Fibroblast of the conjunctiva (primary cell): ENCODE measurements around the gene AP3B2.
"Not testable (repeated sequence)": the region's sequence is repeated elsewhere in the genome, so short reads cannot be mapped to it uniquely, and the experiment has no call there.

Experiments used
- DNase-seq: peaks from one replicate; pipeline ENCODE4 v3.0.0-alpha.2; 2010; ENCODE audit warnings: low read depth

The AP3B2 gene, protein sequence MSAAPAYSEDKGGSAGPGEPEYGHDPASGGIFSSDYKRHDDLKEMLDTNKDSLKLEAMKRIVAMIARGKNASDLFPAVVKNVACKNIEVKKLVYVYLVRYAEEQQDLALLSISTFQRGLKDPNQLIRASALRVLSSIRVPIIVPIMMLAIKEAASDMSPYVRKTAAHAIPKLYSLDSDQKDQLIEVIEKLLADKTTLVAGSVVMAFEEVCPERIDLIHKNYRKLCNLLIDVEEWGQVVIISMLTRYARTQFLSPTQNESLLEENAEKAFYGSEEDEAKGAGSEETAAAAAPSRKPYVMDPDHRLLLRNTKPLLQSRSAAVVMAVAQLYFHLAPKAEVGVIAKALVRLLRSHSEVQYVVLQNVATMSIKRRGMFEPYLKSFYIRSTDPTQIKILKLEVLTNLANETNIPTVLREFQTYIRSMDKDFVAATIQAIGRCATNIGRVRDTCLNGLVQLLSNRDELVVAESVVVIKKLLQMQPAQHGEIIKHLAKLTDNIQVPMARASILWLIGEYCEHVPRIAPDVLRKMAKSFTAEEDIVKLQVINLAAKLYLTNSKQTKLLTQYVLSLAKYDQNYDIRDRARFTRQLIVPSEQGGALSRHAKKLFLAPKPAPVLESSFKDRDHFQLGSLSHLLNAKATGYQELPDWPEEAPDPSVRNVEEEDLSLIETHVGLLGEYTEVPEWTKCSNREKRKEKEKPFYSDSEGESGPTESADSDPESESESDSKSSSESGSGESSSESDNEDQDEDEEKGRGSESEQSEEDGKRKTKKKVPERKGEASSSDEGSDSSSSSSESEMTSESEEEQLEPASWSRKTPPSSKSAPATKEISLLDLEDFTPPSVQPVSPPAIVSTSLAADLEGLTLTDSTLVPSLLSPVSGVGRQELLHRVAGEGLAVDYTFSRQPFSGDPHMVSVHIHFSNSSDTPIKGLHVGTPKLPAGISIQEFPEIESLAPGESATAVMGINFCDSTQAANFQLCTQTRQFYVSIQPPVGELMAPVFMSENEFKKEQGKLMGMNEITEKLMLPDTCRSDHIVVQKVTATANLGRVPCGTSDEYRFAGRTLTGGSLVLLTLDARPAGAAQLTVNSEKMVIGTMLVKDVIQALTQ

DNA sequence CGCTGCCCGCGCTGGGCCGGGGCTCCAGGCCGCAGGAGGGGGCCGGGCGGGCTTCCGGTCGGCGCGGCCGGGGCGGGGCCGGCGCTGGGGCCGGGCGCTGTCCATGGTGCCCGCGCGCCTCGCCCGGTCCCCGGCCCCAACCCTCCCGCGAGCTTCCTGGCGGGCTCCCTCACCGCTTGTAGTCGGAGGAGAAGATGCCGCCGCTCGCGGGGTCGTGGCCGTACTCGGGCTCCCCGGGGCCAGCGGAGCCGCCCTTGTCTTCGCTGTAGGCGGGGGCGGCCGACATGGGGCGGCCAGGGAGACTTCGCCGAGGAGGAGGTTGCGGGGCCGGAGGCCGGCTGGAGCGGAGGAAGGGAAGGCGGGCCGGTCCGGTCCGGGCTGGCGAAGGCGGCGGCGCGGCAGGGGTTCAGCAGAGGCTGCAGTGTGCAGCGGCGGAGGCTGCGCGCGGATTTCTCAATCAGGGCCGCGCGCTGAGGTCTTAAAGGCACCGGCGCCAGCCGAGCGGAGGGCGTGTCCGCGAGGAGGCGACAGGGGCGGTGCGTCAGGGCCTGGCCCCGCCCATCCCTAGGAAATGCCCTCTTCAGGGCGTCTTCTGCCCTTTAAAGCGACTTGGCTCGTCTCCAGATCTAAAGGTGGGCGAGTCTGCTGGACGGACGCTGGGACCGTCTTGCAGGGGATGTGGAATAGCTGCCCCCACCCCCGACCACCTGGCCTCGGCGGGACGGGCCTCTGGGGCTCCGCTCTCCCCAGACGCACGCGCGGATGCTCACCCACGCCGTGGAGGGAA, at the start of gene AP3B2:
Gene AP3B2, minus strand, starts transcription at position 455 of the 787 bp plus-strand sequence. Its CDS starts 169 bp downstream, at position 286.
- peak; percentile 43 for DNase-seq

DNA sequence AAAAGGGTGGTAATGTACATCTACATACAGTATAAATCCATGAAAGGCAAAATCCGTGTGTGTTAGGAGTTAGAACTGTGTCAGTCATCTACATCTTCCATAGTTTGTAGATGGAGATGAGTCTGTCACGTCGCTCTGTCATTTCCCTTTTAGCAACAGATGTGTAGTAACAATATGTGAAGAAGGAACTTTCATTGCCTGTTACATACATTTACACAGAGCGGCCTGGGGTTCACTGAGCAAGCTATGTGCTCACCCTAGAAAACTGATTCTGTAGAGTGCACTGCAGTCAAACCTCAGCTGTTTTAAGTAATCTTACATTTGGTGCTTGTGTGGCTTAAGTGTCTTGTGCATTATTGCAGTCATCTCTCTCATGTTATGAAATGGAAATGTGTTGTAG, 41.6 kb upstream of the AP3B2 start:
- DNase-seq = no peak

DNA sequence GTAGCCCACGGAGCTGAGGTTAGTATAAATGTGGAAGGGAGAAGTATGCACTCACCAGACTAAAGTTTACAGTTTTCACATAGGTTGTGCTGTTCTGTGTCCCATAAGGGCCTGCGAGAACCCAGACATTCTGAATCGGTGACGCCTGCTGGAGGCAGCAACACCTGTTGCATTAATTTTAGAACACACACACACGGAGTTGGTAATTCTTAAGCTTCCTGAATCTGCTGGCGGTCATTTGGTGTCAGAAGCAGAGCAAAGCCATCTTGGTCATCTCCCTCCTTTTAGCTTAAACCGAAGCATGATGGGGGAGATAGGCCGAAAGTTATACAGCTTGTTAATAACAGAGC, 41.1 kb upstream of the AP3B2 start:
- no peak for DNase-seq

DNA sequence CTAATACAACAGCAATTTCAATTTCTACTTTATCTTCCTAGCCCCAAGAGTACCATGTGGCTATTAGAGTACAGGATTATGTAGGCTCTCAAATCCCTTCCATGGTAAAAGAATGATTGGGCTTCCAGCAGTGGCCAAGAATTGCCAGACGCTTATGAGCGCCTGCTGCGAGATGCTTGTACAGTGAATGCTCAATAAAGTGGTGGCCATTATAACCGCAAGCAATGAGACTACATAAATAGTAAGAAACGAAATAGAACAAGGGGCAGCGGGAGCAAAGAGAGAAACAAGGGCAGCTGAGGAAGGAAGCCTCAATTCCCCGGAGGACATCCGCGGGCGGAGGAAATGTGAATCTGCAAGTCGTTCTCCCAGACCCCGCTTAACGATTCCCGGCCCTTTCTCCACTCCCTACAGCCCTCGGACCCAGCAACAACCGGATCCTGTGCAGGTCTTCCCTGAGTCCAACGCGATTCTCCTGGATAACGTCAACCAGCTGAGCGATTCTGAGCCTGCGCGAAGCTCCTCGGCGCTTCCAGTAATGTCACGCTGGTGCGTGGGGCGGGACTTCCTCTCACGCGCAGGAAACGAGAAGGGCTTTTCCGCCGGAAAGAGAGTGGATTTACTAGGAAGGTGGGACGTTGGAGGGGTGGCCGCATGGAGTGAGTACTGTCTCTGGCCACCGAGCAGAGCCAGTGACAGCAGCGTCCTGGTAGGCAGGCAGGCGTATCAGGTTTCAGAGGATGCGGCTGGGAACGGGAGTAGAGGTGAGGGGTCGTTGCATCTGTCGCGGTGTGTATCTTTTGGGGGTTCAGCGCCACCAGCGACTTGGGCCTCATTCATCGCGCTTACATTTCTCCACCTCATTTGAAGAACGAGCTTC, 40.5 kb upstream of the AP3B2 start:
- peak; percentile 90 for DNase-seq

DNA sequence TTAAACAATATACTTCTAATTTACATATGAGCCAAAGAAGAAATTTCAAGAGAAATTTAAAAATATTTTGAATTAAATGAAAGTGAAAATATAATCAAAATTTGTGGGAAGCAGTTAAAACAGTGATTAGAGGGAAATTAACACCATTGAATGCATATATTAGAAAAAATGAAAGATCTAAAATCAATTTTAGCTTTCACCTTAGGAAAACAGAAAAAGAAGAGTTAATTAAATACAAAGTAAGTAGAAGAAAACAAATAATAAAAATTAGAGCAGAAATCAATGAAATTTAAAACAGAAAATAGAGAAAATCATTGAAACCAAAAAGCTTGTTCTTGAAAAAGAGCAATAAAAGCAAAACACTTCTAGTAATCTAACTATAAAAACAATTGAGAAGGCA, 38.6 kb upstream of the AP3B2 start:
- DNase-seq = no peak

DNA sequence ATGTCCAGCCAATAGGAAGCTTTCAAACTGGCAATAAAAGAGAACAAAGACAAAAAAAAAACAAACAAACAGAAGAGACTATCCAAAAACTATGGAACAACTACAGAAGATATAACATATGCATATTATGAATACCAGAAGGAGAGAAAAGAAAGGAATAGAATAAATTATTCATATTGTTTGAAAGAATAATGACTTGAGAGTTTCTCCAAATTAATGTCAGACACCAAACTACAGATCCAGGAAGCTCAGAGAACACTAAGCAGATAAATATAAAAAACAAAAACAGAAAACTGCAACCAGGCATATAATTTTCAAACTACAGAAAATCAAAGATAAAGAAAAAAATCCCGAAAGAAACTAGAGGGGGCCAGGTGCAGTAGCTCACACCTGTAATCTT, 34.1 kb upstream of the AP3B2 start:
- DNase-seq = no peak

DNA sequence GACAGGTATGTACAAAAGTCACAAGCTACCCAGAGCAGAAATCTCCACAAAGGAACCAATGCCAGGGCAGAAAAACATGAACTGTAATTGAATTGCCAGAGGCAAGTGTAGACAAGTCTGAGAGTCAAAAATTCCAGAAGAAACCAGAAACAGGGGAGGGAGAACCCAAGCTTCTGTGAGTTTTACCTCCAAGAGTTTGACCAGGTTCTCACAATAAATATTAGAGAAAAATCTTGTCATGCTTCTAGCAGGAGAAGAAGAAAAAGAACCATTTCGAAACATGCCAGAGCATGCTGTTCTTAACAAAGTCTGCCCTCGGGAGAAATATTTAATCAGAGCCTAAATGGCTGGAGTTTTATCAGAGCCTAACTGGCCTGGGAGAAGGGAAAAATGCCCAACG, 32.5 kb upstream of the AP3B2 start:
- DNase-seq = no peak

DNA sequence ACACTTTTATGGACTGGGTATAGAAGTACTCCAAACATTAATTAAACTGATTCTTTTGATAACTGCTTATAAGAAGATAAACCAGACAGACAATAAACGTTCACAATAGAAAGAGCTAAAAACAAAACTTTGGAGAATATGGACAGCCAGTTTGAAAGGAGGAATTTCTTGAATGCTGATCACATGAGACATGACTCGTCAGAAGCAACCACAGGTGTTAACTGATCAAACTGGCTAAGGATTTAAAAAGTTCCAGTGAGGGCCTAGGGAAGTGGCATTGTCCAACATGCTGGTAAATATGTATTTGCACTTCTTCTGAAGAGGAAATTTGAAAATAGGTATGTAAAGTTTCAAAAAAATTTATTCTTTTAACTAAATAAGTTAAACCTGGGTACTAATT, 29.4 kb upstream of the AP3B2 start:
- no peak for DNase-seq

DNA sequence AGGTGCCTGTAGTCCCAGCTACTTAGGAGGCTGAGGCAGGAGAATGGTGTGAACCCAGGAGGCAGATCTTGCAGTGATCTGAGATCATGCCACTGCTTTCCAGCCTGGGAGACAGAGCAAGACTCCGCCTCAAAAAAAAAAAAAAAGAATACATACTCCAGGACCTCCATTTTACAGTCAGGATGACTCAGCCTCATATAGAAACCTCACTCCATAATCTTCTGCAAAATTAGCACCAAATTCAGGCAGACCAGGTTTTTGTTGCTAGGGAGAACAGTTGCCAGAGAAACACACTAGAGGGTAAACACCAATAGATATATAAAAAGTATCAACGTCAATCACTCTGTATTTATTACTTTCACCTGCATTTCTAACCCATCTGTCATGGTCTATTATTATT, 28.3 kb upstream of the AP3B2 start:
- no peak for DNase-seq

DNA sequence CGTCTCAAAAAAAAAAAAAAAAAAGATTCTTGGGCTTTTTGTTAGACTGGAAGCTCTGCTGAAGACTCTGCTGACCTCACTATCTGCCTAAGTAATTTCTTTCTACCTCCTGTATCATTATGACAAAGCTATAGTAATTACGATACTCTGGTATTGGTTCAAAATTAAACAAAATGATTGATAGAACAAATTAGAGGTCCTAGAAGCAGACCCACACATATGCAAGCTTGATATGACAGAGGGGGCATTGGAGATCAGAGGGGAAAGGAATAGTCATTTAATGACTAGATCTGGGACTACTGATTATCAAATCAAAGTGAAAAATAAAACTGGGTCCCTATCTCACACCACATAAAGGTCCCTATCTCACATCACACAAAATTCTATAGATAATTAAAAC, 21.9 kb upstream of the AP3B2 start:
- no peak for DNase-seq

DNA sequence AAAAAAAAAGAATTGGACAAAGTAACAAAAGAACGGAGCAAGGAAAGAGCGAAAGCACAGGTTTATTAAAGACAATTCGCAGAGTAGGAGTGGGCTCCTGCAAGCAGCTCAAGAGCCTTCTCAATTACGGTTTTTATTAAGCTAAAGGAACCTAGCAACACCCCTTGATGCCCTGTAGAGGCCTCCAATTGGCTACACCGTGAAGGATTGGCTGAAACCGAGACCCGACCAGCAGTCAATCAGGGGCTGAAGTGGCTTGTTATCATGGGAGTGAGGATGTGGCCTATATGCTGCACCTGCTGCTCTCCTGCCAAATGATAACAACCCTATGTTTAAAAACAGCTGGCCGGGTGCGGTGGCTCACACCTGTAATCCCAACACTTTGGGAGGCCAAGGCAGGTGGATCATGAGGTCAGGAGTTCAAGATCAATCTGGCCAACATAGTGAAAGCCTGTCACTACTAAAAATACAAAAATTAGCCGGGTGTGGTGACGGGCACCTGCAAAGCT, 20.4 kb upstream of the AP3B2 start:
- no peak for DNase-seq

DNA sequence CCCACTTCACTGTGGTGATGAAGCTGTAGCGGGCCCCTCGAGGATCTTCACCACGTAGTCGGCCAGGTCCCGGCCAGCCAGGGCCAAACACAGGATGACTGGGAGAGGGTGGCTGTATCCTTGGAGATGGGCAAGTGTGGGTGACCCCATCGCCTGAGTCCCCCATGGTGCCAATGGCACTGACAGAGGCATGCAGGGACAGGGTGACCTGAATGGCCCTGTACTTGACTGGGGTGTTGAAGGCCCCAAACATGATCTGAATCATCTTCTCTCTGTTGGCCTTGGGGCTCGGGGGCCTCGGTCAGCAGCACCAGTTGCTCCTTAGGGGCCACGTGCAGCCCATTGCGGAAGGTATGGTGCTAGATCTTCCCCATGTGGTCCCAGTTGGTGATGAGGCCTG, 17.1 kb upstream of the AP3B2 start:
- no peak for DNase-seq

DNA sequence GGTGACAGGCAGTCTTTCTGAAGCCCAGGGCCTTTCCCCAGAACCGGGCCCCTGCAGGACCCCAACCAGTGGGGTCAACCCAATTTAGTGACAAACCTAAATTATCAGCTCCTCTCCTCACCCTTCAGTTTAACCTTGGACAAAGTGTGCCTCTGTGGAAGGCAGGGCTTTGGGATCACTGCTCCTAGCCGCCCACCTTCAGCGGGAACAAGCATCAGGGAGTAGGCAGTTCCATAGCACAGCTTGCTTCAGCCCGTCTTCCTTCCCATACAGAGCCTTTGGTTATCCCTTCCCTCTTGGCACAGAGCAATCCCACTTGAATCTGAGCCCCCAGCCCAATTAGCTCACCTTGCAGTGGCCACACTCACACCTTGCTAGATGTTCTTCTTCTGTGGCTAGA, 5.3 kb upstream of the AP3B2 start:
- no peak for DNase-seq

DNA sequence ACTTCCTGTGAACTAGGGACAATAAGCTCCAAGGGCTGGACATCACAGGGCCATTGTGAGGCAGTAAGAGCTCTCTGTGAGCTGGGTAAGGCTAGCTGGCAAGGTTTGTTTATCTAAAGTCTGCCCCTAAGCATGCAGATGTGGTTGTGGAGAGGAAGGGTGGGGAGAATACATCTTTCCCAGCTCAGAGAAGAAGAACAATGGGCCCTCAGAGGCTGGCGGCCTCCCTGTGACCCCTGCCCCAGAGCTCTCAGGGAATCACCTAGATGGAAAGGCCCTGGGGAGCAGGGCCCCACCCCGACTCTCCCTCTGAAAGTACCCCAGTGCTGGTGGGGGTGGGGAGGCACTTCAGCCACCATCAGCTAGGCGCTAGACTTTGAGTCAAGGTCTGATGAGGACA, 4.3 kb upstream of the AP3B2 start:
- DNase-seq = no peak

DNA sequence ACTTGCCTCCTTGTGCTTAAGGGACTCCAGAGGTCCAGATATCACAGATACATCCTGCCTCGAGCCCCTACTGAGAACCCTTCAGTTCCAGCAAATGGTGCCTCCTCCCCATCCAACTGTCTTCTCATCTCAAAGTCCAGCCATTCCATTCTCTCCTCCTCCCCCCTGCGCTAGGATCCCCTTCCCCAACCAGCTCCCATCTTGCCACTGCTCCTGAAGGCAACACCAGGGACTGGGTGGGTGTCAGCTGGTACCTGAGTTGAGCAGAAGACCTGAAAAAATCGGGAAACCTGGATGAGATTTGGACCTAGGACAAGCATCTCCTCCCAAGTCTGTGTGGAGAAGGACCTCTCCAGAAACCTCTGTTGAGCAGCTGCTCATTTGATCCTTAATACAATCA, 2.4 kb upstream of the AP3B2 start:
- no peak for DNase-seq

DNA sequence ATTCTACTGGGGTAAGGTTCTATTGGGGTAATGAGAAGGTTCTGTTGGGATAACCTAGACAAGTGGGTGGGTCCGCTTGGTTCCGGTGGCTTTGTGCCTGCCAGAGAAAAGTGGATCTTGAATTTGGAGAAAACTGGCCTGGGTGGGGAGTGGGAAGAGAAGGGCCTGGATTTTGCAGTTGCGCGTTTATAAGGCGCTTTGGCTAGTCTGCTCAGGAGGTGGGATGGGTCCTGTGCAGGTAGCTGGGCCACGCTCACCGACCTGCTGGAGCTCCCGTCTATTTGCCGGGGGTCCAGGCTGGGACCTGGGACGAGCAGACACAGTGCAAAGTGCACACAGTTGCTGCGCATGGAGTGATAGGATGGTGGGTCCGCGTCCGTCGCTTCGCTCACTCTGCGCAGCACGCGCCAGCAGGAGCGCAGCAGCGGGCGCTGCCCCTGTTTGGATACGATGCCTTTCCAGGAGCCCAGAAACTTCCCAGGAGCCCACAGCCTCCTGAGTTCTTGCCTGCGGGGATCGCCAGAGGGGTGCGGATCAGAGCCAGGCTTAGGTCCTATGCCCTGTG, 1.3 kb upstream of the AP3B2 start:
- no peak for DNase-seq

DNA sequence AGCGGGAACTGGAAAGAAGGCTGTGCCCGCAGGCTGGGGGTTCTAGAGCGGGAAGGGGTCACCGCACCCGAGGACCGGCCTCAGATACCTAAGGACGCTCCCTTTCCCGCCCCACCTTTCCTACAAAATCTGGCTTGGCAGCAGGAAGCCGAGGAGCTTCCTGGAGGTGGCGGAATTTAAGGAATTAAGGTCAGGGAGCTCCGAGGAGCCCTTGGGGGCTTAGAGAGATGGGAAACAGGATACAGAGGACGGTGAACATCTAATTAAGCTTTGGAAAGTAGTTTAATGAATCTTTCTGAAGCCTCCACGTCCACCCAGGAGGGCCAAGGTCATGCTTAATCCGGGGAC, 507 bp upstream of the AP3B2 start:
- DNase-seq = no peak

DNA sequence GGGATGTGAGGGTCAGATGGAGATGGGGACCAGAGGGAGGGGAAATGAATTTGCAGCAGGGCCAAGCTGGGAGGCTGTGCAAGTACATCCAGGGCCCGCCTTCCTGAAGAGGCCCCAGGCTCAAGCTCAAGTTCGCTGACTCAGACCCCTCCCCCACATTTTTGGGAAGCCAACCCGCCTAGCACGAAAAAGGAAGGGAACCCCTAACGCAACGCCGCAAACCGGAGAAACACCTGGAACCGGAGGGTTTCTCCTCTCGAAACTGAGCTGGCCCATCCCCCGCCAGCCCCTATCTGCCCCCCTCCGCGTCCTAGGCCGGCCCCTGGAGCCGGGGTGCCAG, 624 bp downstream of the AP3B2 start:
- DNase-seq = no peak

DNA sequence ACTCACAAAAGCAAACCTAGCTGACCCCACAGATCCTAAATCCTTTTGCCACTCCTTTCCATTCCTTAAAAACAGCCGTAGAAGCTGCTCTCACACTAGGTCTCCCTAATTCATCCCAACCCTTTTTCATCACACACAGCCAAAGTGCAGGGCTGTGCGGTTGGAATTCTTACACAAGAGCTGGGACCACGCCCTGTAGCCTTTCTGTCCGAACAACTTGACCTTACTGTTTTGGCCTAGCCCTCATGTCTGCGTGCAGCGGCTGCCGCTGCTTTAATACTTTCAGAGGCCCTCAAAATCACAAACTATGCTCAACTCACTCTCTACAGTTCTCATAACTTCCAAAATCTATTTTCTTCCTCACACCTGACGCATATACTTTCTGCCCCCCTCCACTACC, 3.8 kb downstream of the AP3B2 start:
- not testable (repeated sequence) for DNase-seq

DNA sequence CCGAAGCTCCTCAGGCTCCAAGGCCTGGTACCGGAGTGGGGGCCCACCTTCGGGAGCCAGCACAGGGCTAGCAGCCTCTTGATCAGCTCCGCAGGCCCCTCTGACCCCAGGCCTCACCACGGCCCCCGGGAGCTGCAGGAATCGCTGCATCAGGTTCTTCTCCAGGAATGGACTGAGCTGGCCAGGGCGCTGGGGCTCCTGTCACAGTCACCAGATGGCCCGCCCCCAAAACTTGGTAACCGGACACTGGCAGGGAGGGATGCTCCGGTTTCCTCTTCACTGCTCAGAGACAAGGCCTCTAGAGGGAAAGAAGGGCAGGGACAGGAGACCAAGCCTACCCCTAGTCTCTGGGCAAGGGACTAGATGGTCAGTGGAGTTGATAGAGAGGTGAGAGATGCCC, 9.9 kb downstream of the AP3B2 start:
- no peak for DNase-seq
